HG02852 (cell line): ENCODE data around the gene ALOX15B.
"Not testable (repeated sequence)": the region's sequence is repeated elsewhere in the genome, so short reads cannot be mapped to it uniquely, and the experiment has no call there.

ENCODE experiments used
- ATAC-seq: cut with Tn5 transposase; IDR thresholded peaks from one replicate; pipeline ENCODE4 v1.9.1; 2021; ENCODE audit warnings: mild to moderate bottlenecking, moderate library complexity; ENCODE audit not compliant: unreplicated experiment

ALOX15B gene

DNA sequence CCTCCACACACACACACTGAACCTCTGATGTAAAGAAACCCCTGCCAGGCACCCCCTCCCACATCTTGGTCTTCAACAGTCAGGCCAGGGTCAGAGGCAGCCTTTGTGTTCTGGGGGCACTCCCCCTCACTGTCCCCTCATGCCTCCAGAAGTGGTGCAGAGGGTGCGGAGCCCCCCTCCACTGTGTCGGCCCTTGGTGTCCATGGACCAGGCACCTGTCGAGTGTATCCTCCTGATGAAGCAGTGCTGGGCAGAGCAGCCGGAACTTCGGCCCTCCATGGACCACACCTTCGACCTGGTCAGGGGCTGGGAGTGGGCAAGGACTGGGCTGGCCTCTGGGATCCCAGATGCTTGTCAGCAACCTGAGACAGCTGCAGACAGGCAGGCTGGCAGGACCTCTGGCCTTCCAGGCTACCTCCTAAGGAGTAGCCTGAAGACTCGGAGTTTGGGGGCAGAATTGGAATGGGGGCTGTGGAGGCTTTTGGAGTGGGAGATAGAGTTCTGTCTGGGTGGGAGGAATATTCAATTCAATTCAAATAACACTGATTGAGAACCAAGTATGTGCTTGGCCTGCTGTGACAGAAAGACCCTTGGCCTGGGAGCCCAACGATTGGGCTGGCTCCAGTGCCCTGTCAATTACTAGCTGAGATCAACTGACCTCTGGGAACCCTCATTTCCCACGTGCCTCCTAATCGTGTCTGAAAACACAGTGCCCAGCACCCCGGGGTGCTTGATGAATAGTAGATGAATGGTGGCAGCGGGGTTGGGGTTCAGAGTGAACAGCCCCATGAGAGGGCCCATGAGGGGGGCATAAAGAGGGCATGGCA is 24.9 kb upstream of the ALOX15B start:
- no peak for ATAC-seq

DNA sequence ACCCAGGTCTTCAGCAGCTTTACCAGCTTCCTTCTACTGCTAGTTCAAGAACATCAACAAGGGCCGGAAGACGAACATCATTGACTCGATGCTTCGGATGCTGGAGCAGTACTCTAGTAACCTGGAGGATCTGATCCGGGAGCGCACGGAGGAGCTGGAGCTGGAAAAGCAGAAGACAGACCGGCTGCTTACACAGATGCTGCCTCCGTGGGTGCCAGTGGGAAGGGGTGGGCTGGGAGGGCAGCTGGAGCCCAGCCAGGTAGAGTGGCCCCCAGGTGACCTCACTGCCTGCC is 24.4 kb upstream of the ALOX15B start:
- ATAC-seq, result no peak

DNA sequence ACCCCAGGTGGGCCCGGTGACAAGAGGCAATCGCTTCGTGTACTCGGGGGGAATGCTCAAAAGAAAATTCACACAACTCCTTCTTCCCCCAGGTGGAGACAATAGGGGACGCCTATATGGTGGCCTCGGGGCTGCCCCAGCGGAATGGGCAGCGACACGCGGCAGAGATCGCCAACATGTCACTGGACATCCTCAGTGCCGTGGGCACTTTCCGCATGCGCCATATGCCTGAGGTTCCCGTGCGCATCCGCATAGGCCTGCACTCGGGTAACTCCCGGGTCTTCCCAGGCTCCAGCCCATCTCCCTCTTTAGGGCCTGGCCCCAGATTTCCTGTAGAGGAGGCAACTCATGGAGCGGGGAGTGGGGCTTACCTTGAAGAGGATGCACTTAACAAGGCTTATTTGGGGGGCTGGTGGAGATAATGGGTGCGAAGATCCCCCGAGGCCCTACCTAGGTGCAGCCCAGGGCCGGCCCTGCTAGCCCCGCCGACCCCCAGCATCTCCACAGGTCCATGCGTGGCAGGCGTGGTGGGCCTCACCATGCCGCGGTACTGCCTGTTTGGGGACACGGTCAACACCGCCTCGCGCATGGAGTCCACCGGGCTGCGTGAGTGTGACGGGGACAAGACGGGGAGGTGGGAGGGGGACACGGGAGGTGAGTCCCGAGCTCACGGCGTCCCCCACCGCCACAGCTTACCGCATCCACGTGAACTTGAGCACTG is 23.5 kb upstream of the ALOX15B start:
- no peak for ATAC-seq

DNA sequence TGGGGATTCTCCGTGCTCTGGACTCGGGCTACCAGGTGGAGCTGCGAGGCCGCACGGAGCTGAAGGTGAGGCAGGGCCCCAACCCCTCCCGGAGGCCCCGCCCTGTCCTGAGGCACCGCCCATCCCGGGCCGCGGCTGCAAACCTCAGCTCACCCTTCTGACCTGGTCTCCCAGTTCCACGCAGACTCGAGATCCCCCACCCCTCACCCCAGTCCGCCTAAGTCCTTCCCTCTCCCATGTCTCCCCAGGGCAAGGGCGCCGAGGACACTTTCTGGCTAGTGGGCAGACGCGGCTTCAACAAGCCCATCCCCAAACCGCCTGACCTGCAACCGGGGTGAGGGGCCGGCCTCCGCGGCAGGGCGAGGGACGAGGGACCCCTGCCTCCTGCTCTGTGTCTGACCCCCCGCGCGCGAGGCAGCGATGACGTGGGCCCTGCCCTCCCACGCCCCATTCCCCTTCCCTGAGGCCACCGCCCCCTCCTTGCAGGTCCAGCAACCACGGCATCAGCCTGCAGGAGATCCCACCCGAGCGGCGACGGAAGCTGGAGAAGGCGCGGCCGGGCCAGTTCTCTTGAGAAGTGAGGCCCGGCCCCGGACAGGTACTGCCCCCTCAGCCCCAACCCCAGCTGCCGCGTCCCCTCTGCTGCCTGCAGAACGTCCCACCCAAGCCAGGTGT is 22.8 kb upstream of the ALOX15B start:
- ATAC-seq, result no peak

DNA sequence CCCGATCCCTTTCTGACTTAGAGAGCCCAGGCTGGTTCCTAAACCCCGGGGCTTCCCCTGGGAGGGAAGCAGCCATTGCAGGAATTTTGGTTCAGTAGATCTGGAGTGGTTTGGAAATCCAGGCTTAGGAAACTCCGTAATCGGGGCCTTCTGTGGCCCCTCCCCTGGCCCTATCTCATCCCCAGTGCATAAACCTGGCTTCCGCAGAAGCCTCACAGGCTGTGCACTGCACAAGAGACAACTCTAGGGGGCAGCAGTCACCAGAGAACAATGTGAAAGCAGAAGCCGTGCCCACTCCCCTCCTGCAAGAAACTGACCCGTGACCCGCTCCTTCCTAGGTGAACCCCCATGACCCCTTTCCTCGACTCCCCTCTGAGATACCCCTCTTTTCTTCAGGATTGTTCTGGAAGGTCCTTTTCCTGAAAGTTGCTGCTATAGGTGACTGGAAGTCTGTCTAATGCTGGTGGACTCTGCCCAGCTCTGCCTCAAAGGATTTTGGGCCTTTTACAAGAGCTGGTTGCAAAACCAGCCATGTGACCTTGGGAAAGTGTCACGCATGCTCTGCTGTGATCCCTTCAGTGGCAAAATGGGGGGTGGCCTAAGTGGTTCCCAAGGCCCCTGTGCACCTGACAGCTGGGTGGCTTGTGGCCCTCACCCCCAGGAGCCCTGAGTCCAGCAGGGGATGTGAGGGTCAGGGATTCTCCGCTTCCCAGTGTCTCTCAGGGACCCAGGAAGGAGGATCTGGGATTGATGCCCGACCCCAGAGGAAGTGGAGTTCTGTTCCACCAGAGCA is 22.0 kb upstream of the ALOX15B start:
- ATAC-seq, result no peak

DNA sequence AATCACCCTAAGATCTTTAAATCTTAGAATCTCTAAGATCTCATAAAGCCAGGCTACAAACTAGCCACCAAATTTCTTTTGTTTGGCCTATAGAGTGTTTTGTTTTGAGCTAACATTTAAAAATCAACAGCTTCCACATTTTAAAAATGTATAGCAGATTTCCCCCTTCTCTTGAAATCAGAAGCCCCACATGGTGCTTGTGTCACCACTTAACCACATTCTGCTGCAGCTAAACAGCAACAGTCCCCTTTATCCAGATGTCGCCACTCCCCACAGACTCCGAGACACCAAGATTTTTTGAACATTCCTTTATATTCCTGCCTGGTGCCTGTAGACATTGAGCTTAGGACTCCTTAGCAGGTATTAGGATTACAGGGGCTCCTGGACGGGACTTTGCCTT is 20.4 kb upstream of the ALOX15B start:
- ATAC-seq, result no peak

DNA sequence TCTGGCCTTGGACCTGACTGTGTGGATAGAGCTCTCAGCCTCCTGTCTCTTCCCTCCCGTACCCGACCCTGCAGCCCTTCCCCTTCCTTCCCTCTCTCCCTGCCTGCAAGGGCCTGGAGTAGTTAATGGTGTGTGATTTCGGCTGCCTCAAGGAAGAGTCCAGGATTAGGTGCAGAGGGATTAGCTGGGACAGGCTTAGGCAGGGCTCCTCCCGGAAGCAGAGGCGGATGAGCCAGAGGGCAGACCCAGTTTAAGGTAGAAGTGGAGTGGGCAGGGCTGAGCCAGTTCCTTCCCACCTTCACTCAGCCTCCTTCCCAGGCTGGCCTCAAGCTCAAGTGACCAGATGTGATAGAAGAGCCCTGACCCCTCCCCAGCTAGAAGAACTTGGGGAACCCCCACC is 19.7 kb upstream of the ALOX15B start:
- no peak for ATAC-seq

DNA sequence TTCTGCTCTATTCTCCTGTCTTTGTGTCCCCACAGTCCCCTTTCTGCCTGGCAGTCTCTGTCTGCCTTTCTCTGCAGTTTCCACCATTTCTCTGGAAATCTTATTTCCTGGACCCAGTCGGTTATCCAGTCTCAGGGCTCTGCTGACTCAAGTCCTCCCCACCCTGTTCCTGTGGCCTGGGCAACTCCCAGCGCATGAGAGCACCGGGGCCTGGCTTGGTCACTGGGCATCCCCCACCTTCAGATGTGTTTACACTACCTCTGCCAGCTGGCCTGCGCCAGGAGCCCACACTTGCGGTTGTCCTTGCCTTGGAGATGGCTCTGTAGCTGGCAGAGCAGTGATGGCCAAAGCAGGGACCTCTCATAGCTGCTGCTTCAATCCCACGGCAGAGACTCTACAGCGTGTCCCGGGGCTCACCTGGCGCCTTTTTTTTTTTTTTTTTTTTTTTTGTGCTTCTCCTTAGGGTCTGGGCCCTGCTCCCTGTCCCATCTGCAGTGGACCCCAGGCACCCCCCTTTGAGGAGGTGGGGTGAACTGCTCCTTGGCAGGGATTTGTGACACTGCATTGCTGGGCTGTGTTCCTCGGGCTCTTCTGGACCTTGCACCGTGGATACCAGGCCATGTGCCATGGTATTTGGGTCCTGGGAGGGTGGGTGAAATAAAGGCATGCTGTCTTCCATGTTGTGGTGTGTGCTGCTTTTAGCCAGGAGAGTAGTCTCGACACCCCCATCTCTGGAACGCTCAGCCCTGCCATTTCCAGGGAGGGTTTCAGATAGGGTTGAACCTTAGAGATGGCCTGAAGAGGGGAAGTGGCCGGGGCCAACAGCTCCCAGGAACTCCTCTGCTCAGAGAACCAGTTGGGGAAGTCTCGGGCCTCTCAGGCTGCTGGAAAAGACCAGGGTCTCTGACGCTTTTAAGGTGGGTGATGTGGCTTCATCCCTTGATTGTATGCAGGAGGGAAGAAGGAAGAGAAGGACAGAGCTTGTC is 18.9 kb upstream of the ALOX15B start:
- no peak for ATAC-seq

DNA sequence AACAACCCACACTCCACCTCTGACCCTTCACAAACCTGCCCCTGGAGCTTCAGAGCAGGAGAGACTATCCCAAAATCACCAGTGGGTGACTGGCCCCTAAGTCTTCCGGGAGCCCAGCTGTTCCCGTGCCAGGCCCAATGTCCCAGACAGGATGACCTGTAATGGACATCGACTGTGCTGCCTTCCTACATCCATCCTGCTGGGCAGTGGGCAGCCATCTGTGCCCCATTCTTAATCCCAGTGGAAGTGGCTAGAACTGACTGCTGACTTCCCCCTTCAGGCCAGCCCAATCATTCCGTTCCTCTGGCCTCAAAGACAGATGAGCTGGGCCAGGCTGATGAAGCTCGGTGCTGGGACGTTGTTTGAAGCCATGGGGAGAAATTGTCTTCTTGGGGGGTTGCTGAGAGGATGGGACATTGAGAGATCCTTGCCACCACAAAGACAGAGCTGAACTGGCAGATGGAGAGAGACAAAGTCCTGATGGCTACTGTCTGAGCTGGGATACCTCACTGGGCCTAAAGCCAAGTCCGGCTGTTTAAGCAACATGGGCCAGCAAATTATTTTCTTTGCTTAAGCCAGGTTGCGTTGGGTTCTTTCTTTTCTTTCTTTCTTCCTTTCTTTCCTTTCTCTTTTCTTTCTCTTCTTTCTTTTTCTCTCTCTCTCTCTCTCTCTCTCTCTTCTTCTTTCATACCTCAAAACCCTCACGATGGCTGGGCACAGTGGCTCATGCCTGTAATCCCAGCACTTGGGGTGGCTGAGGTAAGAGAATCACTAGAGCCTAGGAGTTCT is 17.9 kb upstream of the ALOX15B start:
- no peak for ATAC-seq

DNA sequence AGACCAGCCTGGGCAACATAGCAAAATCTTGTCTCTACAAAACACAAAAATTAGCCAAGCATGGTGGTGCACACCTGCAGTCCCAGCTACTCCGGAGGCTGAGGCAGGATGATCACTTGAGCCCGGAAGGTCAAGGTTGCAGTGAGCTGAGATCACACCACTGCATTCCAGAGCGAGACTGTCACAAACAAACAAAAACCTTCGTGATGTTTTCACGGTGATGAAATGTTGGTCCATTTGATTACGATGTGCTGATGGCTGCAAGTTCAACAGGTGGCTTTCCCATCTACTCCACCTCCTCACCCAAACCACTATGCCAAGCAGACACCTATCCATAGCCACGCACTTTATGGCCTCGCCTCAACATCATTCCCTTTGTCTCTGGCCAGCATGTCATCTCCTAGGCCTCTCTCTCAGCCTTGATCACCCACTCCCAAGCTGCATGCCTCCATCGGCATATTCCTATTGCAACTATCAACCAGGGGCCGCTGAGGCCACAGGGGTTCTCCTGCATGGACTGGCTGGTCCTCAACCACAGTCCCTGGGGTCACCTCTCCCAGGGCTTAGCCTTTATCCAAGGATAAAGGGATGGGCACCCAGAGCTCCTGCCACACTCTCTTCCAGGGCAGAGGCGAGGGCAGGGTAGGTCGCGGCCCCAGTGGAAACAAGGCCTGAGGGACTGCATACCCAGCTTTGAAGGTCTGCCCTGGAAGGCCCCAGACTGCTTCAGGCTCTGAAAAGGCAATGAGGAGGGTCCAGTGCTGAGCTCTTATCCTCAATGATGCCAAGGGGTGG is 17.1 kb upstream of the ALOX15B start:
- no peak for ATAC-seq

DNA sequence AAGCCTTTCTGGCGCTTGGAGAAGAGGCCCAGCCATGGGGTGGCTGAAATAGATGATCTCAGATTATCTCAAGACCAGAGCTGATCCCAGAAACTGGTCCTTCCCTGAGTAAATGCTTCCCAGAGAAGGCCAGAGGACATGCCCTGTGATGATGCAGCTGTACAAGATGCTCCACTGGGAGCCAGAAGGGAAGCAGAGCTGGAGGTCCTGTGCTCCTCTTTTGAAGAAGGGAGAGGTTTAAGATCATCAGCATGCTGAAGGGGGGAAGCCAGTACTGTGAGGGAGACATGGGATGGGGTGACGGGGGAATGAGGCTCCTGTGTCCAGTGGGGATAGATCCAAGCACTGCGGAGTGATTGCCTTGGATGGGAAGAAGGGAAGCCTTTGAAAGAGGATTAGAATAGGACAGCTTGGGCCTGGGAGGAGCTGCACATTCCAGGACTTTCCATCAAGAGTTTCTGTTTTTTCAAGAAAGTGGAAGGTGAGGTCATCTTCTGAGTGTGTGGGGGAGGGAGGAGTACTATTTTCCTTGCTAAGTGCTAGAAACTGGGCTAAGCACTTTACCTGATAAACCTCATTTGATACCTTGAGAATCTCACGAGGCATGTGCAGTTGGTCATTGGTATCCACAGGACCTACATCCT is 16.4 kb upstream of the ALOX15B start:
- no peak for ATAC-seq

DNA sequence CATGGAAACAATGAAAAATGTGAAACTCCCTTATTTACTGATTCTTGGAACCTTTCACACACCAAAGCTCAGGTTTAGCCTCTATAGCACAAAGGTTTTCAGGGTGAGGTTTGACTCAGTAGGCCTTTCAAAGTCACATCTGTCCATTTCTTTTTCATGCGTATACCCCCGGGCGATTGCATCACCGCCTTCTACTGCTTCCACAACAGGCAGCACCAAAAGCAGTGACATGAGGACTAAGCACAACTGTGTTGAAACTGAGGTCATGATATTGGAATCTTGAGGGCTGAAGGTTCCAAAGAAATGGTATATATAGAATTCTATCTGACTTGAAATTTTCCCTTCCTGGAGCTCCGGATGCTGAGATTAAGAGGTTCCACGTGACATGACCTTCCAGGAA is 14.7 kb upstream of the ALOX15B start:
- not testable (repeated sequence) for ATAC-seq

DNA sequence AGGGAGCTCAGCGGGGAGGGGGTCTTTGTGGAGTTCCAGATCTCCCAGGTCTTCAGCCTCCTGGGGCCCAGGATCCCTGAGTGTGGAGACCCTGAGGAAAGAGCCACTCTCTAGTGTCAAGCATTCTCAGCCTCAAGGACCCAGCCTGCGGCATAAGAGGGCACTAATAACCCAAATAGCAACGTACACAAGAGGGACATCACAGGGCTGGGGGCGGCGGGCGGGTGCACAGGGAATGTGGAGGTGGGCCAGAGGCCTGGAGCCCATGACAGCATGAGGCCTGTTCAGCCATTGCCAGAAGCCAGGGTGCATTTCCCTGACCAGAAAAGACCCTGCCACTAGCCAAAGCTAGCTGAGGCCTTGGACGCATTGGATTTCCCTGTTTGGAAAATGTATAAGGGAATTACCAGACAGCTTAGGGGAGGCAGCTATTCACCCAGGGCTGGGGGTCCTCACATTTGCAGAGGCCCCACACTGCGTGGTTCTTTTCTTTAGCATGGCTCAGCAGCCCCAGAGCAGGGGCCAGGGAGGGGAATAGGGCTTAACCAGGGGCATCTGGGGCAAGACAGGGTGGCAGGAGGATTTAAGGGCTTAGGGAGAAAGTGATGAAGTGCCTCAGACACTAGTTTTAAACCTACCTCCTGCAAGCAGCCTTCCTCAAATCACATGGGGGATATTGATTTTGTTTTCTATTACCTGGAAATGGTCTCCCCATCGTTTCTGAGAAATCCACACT is 13.5 kb upstream of the ALOX15B start:
- no peak for ATAC-seq

DNA sequence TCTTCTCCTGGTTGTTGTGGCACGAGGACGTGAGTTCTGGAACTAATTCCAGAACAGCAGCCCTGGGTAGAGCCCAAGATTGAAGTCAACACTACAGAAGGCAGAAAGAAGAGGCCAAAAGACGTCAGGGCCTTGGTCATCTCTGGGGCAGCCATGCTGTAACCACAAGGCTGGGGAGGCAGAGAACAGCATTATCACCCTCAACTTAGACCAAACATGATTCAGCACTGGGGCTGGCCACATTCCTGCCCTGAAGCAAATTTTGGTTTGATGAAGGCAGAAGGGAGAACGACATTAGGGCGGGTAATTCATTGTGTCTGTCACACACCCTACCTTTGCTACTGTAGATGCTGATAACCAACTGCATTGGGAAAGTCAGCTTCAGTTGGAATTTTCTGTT is 9.7 kb upstream of the ALOX15B start:
- no peak for ATAC-seq

DNA sequence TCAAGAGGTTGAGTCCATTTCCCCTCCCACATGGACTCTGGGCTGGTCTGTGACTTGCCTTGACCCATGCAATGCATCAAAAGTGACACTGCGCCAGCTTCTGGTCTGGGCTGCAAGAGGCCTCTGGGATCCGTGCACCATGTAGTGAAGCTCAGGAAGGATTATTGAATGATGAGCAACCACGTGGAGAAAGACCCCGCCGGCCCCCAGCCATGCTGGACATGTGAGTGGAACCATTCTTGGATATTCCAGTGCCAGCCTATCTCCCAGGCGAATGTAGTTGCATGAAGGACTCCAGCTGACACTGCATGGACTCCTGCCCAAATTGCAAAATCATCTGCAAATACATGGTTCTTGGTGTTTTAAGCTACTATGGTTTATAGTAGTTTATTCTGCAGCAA is 7.6 kb upstream of the ALOX15B start:
- no peak for ATAC-seq

DNA sequence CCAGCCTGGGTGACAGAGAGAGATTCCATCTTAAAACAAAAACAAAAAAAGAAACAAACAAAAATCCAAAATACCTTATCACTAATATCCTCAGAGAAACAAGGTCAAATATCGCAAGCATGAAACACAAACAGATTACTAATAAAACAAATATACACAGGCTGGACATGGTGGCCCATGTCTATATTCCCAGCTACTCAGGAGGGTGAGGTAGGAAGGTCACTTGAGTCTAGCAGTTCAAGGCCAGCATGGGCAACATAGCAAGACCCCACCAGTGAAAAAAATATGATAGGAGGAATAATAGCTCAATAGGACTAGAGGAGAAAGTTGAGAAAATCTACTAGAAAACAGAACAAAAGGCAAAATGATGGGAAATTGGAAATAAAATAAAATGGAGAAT is 6.9 kb upstream of the ALOX15B start:
- ATAC-seq, result no peak

DNA sequence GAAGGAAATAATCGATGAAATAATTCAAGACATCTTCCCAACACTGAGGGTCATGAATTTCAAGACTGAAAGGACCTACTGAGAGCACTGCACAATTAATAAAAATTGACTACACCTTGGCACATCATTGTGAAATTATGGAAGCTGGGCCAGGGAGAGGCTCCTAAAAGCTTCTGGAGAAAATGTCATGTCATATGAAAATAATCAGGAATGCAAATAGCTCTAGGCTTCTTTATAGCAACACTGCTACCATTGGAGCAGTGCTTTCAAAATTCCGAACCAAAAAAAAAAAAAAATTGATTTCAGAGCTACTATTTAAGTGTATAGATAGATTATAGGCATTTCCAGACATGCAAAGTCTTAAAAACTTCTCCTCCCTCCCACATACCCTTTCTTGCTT is 6.4 kb upstream of the ALOX15B start:
- no peak for ATAC-seq
